Neuron (in vitro differentiated cells): ENCODE measurements around the gene PDE4C.

ENCODE experiments used
- H2AFZ ChIP-seq: one replicate; pipeline ENCODE4 v1.6.1; 2013; ENCODE audit warnings: low read depth, mild to moderate bottlenecking, inconsistent platforms, low read length, moderate library complexity
- H3K27me3 ChIP-seq: one replicate; pipeline ENCODE4 v1.6.1; 2013; ENCODE audit warnings: low read length; ENCODE audit not compliant: insufficient read depth
- H3K36me3 ChIP-seq: one replicate; pipeline ENCODE4 v1.6.1; 2013; ENCODE audit warnings: low read length; ENCODE audit not compliant: insufficient read depth
- H3K4me1 ChIP-seq: one replicate; pipeline ENCODE4 v1.6.1; 2013; ENCODE audit warnings: low read length; ENCODE audit not compliant: insufficient read depth
- H3K4me3 ChIP-seq: 2 replicates; pipeline ENCODE4 v1.5.1; 2013; ENCODE audit warnings: mild to moderate bottlenecking, low read length, moderate library complexity
- H3K9me3 ChIP-seq: one replicate; pipeline ENCODE4 v1.6.1; 2013; ENCODE audit warnings: low read length

PDE4C gene

DNA sequence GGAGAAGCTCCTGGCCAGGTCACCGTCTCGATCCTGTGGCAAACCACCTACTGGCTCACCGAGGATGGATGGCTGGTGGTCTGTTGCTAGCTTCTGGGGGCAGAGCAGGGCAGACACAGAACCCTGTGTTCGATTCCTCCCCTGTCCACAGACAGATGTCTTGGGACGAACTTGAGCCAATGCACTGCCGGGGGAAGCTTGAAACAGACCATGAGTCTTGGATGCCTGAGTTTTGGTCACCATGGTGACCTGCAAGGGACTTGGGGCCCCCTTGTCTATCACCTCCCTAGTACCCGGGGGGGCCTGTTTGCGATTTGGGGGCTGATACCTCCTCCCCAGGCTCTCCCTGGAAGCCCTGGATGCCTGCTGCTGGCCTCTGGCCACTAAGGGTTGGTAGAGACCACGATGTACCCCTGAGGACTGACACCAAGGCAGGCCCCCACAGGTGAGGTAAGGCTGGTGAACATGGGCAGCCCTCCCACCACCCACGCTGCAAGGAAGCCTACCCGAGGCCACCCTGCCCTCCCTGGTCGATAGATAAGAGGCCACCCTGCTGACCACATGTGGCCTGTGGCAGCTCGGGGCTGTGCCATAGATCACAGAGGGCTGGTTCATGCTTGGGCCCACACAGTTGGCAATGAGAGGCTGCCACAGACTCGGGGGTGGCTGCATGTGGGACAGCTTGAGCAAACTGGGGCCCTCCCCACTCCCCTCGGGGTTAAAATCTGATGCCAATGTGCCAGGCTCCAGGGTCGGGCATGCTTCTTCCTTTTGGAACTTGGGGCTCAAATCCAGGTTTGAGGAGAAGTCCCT, 37.3 kb upstream of the PDE4C start:
- Histone ChIP-seq H3K36me3 (peaks cover 23% of the 10 kb centered on the region), H3K9me3 (peaks cover 4% of the 10 kb centered on the region), H3K4me1 (no peaks in the 10 kb centered on the region), H2AFZ (no peak overlapping the region), H3K27me3 (no peaks in the 10 kb centered on the region), H3K4me3 (no peak overlapping the region)

DNA sequence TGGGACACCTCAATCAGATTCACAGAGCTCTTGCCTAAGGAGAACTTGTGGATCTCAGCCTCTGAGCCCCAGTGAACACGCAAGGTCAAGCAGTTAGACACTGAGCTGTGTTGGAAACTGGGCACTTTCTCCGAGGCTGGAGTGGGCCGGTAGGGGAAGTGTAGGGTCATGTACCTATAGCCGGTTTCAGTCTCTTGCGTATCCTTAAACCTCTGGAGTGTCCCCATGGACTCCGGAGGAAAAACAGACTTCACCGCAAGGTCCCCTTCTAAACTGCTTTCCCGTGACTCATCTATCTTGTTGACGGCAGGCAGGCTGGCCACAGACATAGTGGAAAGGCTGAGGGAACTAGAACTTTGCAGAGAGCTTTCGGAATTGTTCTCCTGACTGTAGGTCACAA, 36.7 kb upstream of the PDE4C start:
- H3K4me1 ChIP-seq = no peaks in the 10 kb centered on the region
- H3K9me3 ChIP-seq = peaks cover 4% of the 10 kb centered on the region
- H3K36me3 ChIP-seq = peaks cover 20% of the 10 kb centered on the region
- no peak overlapping the region for H2AFZ ChIP-seq
- H3K27me3 ChIP-seq = no peaks in the 10 kb centered on the region
- H3K4me3 ChIP-seq = no peak overlapping the region

DNA sequence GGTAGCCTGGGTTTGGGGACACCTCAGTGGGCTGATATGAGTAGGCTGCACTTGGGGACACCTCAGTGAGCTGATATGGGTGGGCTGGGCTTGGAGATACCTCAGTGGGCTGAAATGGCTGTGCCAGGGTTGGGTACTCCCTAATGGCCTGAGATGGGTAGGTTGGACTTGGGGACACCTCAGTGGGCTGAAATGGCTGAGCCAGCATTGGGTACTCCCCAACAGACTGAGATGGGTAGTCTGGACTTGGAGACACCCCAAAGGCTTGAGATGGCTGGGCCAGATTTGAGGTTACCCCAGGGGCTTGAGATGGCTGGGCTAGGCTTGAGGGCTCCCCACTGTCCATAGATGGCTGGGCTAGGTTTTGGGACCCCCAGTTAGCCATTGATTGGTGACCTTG, 35.9 kb upstream of the PDE4C start:
- peaks cover 16% of the 10 kb centered on the region for H3K36me3 ChIP-seq
- peaks cover 4% of the 10 kb centered on the region for H3K9me3 ChIP-seq

DNA sequence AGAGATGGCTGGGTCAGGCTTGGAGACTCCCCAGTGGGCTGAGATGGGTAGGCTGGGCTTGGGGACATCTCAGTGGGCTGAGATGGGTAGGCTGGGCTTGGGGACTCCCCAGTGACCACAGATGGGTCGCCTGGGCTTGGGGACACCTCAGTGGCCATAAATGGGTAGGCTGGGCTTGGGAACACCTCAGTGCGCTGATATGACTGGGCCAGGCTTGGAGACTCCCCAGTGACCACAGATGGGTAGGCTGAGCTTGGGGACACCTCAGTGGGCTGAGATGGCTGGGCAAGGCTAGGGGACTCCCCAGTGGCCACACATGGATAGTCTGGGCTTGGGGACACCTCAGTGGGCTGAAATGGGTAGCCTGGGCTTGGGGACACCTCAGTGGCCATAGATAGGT, 35.2 kb upstream of the PDE4C start:
- Histone ChIP-seq H3K4me1 (no peaks in the 10 kb centered on the region), H2AFZ (no peak overlapping the region)

More for the DNA sequence above, 35.9 kb upstream of the PDE4C start:
- Histone ChIP-seq H3K27me3 (no peaks in the 10 kb centered on the region), H3K4me3 (no peak overlapping the region), H2AFZ (no peak overlapping the region), H3K4me1 (no peaks in the 10 kb centered on the region)

DNA sequence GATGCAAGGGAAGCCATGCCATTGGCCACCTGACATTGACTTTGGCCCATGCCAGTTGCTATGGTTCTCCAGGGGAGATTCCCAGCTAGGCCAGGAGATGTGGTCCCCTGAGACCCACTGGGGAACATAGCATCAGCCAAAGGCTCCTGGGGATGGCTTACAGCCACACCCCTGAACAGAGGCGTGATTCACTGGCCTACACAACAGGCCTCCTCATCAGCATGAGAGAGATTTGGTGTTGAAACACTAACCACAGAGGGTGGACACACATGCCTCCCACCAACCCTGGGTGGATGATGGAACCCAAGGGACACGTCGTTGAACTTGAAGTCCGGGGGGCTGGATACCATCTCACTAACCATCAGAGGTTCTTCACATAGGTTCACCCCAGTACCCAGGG, 33.7 kb upstream of the PDE4C start:
- Histone ChIP-seq H3K27me3 (peaks cover 7% of the 10 kb centered on the region), H3K9me3 (peaks cover 4% of the 10 kb centered on the region), H3K4me1 (no peaks in the 10 kb centered on the region), H3K36me3 (no peaks in the 10 kb centered on the region), H2AFZ (no peak overlapping the region), H3K4me3 (no peak overlapping the region)

More for the DNA sequence above, 35.2 kb upstream of the PDE4C start:
- Histone ChIP-seq H3K36me3 (peaks cover 10% of the 10 kb centered on the region), H3K27me3 (no peaks in the 10 kb centered on the region), H3K4me3 (no peak overlapping the region), H3K9me3 (peaks cover 4% of the 10 kb centered on the region)

DNA sequence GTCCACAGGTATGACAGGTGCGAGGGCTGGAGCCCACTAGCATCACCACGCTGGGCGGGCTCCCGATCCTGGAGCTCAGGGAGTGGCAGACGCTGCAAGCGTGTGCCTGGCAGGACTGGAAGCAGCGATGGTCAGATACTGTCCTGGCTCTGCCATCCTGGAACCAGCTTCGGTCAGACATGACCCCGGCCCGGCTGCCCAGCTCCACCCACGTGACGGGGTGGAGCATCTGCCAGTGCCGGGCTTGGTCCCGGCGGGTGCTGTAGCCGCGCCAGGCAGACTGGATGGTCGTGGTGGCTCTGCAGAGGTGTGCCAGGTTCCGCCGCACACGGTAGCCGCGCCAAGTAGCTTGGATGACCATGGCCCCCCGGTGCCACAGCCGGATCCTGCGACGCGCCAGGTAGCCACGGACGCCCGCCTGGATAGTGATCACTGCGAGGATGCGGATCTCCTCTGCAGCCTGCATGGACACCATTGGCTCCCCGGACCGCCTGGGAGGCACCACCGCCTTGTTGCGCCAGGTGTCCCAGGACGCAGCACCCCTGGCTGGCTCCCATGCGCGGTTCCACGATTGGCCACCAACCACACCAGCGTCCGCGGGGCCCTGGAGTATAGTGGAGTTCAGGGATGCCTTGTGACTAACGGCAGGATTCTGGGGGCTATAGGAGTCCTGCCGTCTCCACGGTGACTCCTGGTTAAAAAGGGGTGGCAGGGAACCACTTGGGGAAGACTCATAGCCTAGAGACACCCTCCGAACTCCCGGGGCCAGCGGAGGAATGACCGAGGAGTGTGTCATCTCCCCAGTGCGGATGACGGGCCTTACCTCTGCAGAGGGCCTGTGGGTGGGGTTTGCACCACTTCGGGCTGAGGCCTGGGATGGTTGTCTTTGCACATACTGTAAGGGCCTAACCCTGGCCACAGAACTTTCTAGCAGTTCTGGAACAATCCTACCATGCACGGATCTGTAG, 31.5 kb upstream of the PDE4C start:
- H3K9me3 ChIP-seq = no peaks in the 10 kb centered on the region
- H2AFZ ChIP-seq = no peak overlapping the region
- H3K4me1 ChIP-seq = no peaks in the 10 kb centered on the region
- peaks cover 12% of the 10 kb centered on the region for H3K27me3 ChIP-seq
- H3K36me3 ChIP-seq = no peaks in the 10 kb centered on the region
- no peak overlapping the region for H3K4me3 ChIP-seq

DNA sequence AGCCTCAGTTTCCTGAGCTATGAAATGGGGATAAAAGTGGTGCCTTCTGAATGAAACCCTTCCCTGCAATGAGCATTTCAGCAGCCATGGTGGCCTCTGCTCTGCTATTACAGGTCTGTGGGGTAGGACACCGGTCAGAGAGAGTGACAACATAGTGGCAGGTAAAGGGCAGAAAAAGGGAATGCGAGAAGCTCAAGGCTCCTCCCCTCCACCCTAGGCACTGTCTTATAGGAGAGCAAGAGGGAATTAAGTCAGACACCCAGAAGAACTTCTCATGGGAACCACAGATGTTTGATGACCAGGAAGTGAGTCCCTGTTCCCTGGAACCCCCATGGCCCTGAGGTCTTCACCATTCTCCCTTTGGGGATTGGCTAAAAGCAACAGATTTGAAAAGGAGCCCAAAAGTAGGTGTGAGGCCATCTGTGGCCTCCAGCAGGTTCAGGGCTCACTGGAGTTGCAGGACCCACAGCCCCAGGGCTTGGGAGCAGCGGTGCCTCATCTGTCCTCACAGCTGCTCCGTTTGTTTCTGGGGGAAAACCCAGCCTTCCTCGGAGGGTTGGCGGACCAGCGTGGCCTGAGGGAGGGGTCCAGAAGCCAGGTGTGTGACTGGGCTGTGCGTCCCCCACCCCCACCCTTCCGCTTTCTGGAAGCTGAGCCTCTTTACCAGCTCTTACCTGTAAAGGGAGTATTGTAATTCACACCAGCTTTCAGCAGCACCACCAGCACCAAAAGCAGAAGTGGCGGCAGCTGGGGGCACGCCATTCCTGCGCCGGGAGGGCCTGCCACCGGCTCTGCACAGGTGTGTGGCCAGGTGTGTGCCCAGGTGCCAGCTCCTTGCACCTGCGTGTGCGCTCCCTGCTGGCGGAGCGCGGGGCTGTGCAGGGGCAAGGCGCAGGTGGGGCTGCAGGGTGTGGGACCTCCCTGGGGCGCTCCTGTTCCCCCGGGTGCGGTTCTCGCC, 28.6 kb upstream of the PDE4C start:
- H3K9me3 ChIP-seq = no peaks in the 10 kb centered on the region
- peaks cover 12% of the 10 kb centered on the region for H3K27me3 ChIP-seq
- no peak overlapping the region for H2AFZ ChIP-seq
- H3K4me3 ChIP-seq = no peak overlapping the region
- H3K36me3 ChIP-seq = no peaks in the 10 kb centered on the region
- H3K4me1 ChIP-seq = no peaks in the 10 kb centered on the region

DNA sequence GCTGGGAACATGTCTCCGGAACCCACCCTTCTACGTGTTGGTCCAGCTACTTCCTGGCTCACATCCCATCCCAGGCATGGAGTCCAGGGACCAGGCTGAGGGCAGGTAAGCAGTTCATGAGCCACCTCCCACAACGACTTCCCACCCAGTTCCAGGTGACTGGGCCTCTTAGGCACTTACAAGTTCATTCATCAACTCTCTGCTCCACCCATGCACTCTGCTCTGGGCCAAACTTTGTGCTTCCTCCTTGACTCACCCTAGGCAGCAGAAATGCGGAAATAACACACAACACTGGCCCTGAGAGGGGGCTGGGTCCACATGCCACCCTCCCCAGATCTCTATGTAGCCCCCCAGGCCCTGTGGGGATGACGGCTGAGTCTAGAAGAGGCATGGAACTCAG, 27.5 kb upstream of the PDE4C start:
- Histone ChIP-seq H3K36me3 (no peaks in the 10 kb centered on the region), H3K27me3 (peaks cover 12% of the 10 kb centered on the region), H3K4me1 (no peaks in the 10 kb centered on the region), H3K9me3 (no peaks in the 10 kb centered on the region), H3K4me3 (no peak overlapping the region), H2AFZ (no peak overlapping the region)

DNA sequence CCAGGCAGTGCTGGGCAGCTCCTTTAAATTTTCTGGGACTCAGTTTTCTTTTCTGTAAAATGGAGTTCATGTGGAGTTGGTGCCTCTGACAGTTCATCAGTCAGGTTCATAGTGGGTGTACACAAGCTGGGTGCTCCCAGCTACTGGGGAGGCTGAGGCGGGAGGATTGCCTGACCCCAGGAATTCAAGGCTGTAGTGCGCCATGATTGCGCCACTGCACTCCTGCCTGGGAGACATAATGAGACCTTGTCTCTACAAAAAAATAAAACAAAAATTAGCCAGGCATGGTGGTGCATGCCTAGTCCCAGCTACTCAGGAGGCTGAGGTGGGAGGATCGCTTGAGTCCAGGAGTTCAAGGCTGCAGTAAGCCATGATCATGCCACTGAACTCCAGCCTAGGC, 26.9 kb upstream of the PDE4C start:
- peaks cover 12% of the 10 kb centered on the region for H3K27me3 ChIP-seq
- H3K4me1 ChIP-seq = no peaks in the 10 kb centered on the region

DNA sequence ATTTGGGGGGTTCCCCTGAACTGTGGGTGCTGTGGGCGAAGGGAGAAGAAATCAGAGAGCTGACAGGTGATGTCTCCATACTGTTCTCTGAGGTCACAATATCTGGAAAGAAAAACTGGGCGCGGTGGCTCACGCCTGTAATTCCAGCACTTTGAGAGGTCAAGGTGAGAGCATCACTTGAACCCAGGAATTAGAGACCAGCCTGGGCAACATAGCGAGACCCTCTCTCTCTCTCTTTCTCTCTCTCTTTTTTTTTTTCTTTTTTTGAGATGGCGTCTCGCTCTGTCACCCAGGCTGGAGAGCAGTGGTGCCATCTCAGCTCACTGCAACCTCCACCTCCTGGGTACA, 26.1 kb upstream of the PDE4C start:
- no peaks in the 10 kb centered on the region for H3K36me3 ChIP-seq
- no peaks in the 10 kb centered on the region for H3K9me3 ChIP-seq
- peaks cover 12% of the 10 kb centered on the region for H3K27me3 ChIP-seq
- no peak overlapping the region for H3K4me3 ChIP-seq
- no peak overlapping the region for H2AFZ ChIP-seq
- no peaks in the 10 kb centered on the region for H3K4me1 ChIP-seq

More for the DNA sequence above, 26.9 kb upstream of the PDE4C start:
- Histone ChIP-seq H2AFZ (no peak overlapping the region), H3K9me3 (no peaks in the 10 kb centered on the region), H3K36me3 (no peaks in the 10 kb centered on the region), H3K4me3 (no peak overlapping the region)

DNA sequence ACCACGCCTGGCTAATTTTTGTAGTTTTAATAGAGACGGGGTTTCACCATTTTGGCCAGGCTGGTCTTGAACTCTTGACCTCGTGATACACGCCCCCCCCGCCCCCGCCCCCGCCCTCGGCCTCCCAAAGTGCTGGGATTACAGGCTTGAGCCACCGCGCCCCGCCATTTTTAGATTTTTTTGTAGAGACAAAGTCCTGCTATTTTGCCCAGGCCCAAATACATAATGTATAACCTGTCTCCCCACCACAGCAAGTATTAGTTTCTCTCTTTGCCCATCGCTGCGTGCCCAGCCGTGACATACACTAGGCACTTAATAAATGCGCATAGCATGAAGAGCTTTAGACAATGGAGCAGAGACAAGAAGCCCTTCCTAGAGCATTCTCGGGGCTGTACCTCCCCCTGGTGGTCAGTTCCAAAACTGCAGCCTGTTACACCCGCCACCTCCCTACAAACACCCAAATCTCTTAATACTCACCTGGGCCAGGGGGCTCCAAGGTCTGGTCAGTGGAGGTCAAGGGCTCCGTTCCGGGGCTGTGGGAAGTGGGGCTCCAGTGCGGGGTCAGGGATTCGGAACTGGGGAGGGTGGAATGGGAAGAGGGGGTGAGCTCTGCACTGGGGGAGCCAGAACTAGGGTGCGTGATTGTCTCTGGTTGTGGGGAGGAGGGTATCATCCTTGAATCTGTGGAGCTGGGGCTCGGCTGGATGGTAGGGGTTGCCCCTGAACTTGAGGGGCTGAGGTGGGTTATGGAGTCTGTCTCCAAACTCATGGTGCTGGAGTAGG, 25.5 kb upstream of the PDE4C start:
- Histone ChIP-seq H3K9me3 (no peaks in the 10 kb centered on the region), H3K4me1 (no peaks in the 10 kb centered on the region), H3K36me3 (no peaks in the 10 kb centered on the region), H2AFZ (no peak overlapping the region), H3K4me3 (no peak overlapping the region), H3K27me3 (peaks cover 13% of the 10 kb centered on the region)

DNA sequence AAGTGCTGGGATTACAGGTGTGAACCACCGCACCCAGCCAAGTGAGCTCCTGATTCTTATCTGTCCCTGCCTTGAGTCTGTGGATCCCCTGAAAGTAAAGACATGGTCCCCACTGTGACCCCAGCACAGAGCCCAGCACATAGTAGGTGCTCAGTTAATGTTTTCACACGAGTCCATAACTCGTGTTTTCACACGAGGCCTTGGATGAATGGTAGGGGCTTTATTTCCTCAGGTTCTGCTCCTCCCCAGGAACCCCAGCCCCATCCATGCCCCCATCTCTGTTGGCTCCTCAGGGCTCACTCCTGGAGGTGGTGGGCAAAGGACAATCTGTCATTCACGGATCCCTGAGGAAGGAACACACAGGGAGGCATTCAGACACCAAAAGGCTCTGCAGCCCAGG, 23.6 kb upstream of the PDE4C start:
- Histone ChIP-seq H3K27me3 (peaks cover 9% of the 10 kb centered on the region), H3K4me1 (no peaks in the 10 kb centered on the region), H3K4me3 (no peak overlapping the region), H3K9me3 (no peaks in the 10 kb centered on the region), H3K36me3 (no peaks in the 10 kb centered on the region), H2AFZ (no peak overlapping the region)
